GM13976 (cell line): ENCODE measurements around the gene GCN1.
"Not testable (repeated sequence)": the region's sequence is repeated elsewhere in the genome, so short reads cannot be mapped to it uniquely, and the experiment has no call there.

Source experiments
- DNase-seq: peaks from one replicate; pipeline ENCODE4 v3.0.0; 2012; ENCODE audit warnings: low spot score
- in situ Hi-C: fragments of 300-500 bp; cut with MboI; formaldehyde crosslinking; loops from one replicate; pipeline ENCODE4 v1.12.0; 2022; ENCODE audit warnings: low sequenced_read_pairs, mixed read lengths, inconsistent platforms; ENCODE audit not compliant: unreplicated experiment
- TF ChIP-seq, protein P1 (sequence below): IDR thresholded peaks from 2 replicates; pipeline ENCODE4 v1.5.1; 2012; ENCODE audit warnings: borderline replicate concordance, mild to moderate bottlenecking; ENCODE audit not compliant: insufficient read depth; ENCODE audit errors: extremely low read depth, missing control alignments, control extremely low read depth

The GCN1 gene

DNA sequence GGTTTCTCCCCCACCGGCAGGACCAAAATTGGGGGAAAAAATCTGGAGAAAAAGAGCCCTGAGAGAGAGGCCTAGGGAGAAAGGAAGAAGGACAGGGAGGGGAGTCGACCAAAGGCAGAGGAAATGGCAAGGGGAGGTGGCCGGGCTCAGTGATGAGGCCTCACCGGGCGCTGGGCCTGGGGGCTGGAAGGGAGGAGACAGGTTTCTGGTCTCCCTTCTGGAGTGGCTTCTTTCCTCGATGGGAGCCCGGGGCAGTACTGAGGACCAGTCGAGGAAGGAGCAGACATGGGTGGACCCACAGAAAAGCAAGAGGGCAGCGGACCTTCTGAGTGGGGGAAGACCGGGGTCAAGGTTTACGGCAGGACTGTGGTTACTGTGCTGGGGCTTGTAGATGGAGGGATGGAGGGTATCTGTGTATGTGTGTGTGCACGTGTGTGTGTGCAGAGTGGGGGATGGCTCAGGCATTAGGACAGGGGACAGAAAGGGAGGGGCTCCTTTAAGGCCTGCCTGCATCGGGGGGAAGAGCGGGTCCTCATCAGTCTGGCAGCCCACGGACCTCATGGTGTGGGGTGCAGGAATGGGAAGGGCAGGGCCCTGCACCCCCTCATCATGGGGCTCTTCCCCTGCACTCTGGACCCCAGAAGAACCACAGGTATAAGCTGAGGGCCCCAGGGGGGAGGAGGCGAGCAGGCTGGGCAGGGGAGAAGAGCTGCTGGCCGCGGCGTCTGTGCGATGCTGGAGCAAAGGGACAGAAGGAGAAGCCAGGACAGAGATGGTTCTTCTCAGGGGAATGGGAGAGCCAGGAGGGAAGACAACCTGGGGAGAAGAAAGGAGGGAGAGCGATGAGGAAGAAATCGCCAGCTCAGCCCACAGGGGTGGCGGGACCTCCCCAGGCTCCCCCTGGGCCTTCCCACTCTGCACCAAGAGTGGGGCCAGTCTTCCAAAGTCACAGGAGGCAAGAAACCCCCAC, 21.5 kb upstream of the GCN1 start:
- TF ChIP-seq, protein P1, sequence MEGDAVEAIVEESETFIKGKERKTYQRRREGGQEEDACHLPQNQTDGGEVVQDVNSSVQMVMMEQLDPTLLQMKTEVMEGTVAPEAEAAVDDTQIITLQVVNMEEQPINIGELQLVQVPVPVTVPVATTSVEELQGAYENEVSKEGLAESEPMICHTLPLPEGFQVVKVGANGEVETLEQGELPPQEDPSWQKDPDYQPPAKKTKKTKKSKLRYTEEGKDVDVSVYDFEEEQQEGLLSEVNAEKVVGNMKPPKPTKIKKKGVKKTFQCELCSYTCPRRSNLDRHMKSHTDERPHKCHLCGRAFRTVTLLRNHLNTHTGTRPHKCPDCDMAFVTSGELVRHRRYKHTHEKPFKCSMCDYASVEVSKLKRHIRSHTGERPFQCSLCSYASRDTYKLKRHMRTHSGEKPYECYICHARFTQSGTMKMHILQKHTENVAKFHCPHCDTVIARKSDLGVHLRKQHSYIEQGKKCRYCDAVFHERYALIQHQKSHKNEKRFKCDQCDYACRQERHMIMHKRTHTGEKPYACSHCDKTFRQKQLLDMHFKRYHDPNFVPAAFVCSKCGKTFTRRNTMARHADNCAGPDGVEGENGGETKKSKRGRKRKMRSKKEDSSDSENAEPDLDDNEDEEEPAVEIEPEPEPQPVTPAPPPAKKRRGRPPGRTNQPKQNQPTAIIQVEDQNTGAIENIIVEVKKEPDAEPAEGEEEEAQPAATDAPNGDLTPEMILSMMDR: no peak
- in situ Hi-C loops: no loop called here
- no peak for DNase-seq

GRCh38 chr12:120215357-120215735, 20.8 kb upstream of the GCN1 start:
- DNase-seq: no peak
- in situ Hi-C loops: no loop called here
- TF ChIP-seq, protein P1: no peak

DNA sequence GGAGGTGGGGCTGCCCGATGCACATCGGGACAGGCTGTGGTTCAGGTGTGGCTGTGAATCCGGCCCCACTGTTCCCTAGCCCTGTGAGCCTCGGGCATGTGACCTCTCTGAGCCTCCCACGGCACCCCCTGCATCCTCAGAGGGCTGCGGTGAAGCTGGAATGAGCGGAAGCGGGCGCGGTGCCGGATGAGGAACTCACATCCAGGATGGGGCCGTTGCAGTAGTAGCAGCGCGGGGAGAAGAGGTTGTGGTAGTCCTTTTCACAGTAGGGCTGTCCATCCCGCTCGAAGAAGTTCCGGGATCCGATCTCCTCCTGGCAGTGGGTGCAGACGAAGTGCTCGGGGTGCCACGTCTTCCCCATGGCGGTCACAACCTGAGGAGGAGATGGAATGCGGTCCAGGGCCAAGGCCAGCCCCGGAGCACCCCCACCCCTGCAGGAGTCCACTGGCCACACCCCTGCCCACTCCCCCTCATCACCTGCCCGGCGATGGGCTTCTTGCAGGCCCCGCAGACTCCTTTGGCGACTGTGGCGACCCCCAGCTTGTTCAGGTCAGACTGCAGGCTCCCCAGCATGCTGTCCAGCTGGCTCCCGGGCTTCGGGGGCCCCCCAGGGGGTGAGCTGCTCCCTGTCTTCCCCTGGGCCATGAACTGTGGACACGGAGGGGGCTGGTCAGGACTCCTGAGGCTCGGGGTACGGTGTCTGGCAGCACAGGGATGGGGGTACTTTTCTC, 20.3 kb upstream of the GCN1 start:
- DNase-seq: no peak
- in situ Hi-C loops: no loop called here
- TF ChIP-seq, protein P1: no peak

DNA sequence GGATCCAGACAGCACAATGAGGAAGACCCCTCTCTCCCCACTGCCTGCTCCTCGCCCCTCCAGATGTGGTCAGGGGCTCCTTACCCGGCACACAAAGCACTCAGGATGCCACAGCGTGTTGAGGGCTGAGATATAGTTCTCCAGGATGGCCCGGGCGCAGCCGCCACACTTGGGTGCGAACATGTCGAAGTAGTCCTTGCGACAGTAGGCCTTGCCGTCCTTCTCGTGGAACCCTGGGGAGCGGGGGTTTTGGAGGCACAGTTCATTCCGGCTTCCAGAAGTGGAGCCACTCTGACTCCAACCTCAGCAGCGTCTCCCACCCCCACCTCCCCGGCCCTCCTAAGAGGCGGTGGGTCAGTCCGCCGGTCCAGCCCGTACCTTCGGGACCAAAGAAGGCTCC, 19.2 kb upstream of the GCN1 start:
- no peak for DNase-seq
- in situ Hi-C loops: no loop called here
- TF ChIP-seq, protein P1: no peak

GRCh38 chr12:120213182-120213581, 18.7 kb upstream of the GCN1 start:
- in situ Hi-C loops, DNase-seq: not testable (repeated sequence)

- in situ Hi-C loops: no loop called here
- TF ChIP-seq, protein P1: no peak
Observed at GRCh38 chr12:120212301-120212700, 17.8 kb upstream of the GCN1 start.

DNA sequence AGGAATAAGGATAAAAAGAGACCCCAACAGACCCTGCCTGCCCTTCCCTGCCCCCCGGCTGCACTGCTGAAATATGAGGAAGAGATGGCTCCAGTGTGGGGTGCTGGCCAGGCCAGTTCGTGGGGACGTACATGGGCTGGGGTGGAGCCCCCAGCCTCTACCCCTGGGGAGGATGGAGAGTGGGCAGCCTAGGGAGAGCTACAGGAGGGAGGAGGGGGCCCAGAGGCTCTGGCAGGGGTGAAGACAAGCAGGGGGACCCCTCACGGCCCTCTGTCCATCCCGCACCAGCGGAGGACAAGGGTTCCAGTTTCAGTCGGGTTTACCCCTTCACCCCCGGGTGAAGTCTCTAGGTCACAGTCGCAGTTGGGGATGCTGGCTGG, 17.4 kb upstream of the GCN1 start:
- TF ChIP-seq, protein P1: no peak
- in situ Hi-C loops: no loop called here
- no peak for DNase-seq

More at GRCh38 chr12:120212301-120212700, 17.8 kb upstream of the GCN1 start:
- no peak for DNase-seq
